ENCODE data around the gene AK9. TPM values are rescaled to one million over a fixed set of nuclear protein-coding genes. Genes with fewer than 3 reads are reported as not detected.
A peak's percentile ranks its signal among the peaks of the same experiment; 100 is the strongest.

AK9 gene
- total RNA-seq, 1 donor from 2014 or later, result 8.2 TPM

- no peak overlapping the region for H3K27ac ChIP-seq
- Mint-ChIP-seq H3K27ac (no peak overlapping the region), H3K27me3 (ENCODE audit: insufficient read depth, low read depth) (no peaks in the 10 kb centered on the region), H3K9me3 (no peaks in the 10 kb centered on the region), H3K36me3 (no peaks in the 10 kb centered on the region), H3K4me3 (no peak overlapping the region), H3K4me1 (no peaks in the 10 kb centered on the region)
- H3K4me1 ChIP-seq, result no peaks in the 10 kb centered on the region
- no peaks in the 10 kb centered on the region for H4K20me1 ChIP-seq (ENCODE audit: low read depth)
- no peaks in the 10 kb centered on the region for H3K79me2 ChIP-seq (ENCODE audit: low read depth)
- H3K9ac ChIP-seq, result no peak overlapping the region
- TF ChIP-seq EZH2phosphoT487 (IDR thresholded peaks at IDR 0.05) (no peak), CTCF (IDR thresholded peaks at IDR 0.05) (no peak), EZH2 (IDR thresholded peaks at IDR 0.05) (no peak)
- no peaks in the 10 kb centered on the region for H3K36me3 ChIP-seq
- no peaks in the 10 kb centered on the region for H3K27me3 ChIP-seq
- H3F3A ChIP-seq (ENCODE audit: low read depth), result no peaks in the 10 kb centered on the region
- no peaks in the 10 kb centered on the region for H3K9me3 ChIP-seq (ENCODE audit: low read depth)
- H3K4me2 ChIP-seq, result no peak overlapping the region
- no peak overlapping the region for H3K4me3 ChIP-seq
- DNase-seq (ENCODE audit: low spot score), result no peak
- no peak overlapping the region for H2AFZ ChIP-seq (replicated peaks)
These were observed 81.3 kb downstream of the AK9 start for GRCh38 chr6:109609737-109610136.

GRCh38 chr6:109606359-109606758 lies 84.6 kb downstream of the AK9 start:
- no peak overlapping the region for H3K9ac ChIP-seq
- no peaks in the 10 kb centered on the region for H3K4me1 Mint-ChIP-seq
- H3K4me3 Mint-ChIP-seq, result no peak overlapping the region
- H3K79me2 ChIP-seq (ENCODE audit: low read depth), result no peaks in the 10 kb centered on the region
- no peaks in the 10 kb centered on the region for H3K27me3 Mint-ChIP-seq (ENCODE audit: insufficient read depth, low read depth)
- no peaks in the 10 kb centered on the region for H3K27me3 ChIP-seq
- no peaks in the 10 kb centered on the region for H3K36me3 Mint-ChIP-seq
- no peak for DNase-seq (ENCODE audit: low spot score)
- H4K20me1 ChIP-seq (ENCODE audit: low read depth), result no peaks in the 10 kb centered on the region
- no peak overlapping the region for H3K27ac ChIP-seq
- H3K9me3 ChIP-seq (ENCODE audit: low read depth), result no peaks in the 10 kb centered on the region
- H3F3A ChIP-seq (ENCODE audit: low read depth), result no peaks in the 10 kb centered on the region
- H3K36me3 ChIP-seq, result no peaks in the 10 kb centered on the region
- no peak overlapping the region for H3K4me2 ChIP-seq
- H2AFZ ChIP-seq (replicated peaks), result no peak overlapping the region
- H3K4me1 ChIP-seq, result no peaks in the 10 kb centered on the region
- H3K27ac Mint-ChIP-seq, result no peak overlapping the region
- H3K9me3 Mint-ChIP-seq, result peaks cover 11% of the 10 kb centered on the region
- TF ChIP-seq EZH2 (IDR thresholded peaks at IDR 0.05) (no peak), EZH2phosphoT487 (IDR thresholded peaks at IDR 0.05) (no peak), CTCF (IDR thresholded peaks at IDR 0.05) (no peak)
- no peak overlapping the region for H3K4me3 ChIP-seq

GRCh38 chr6:109595998-109596397 lies 95.0 kb downstream of the AK9 start:
- Mint-ChIP-seq H3K27ac (no peak overlapping the region), H3K27me3 (ENCODE audit: insufficient read depth, low read depth) (peaks cover 3% of the 10 kb centered on the region), H3K4me3 (no peak overlapping the region), H3K9me3 (peaks cover 18% of the 10 kb centered on the region), H3K36me3 (no peaks in the 10 kb centered on the region), H3K4me1 (no peaks in the 10 kb centered on the region)
- no peak overlapping the region for H3K4me2 ChIP-seq
- no peaks in the 10 kb centered on the region for H3K79me2 ChIP-seq (ENCODE audit: low read depth)
- H4K20me1 ChIP-seq (ENCODE audit: low read depth), result no peaks in the 10 kb centered on the region
- H3K9me3 ChIP-seq (ENCODE audit: low read depth), result no peaks in the 10 kb centered on the region
- no peak overlapping the region for H3K4me3 ChIP-seq
- H3F3A ChIP-seq (ENCODE audit: low read depth), result no peaks in the 10 kb centered on the region
- H3K27me3 ChIP-seq, result no peaks in the 10 kb centered on the region
- no peaks in the 10 kb centered on the region for H3K36me3 ChIP-seq
- H2AFZ ChIP-seq (replicated peaks), result no peak overlapping the region
- peak; percentile 44 for DNase-seq (ENCODE audit: low spot score)
- no peak overlapping the region for H3K9ac ChIP-seq
- no peak overlapping the region for H3K27ac ChIP-seq
- H3K4me1 ChIP-seq, result no peaks in the 10 kb centered on the region
- peak; percentile 54 for TF ChIP-seq CTCF (IDR thresholded peaks at IDR 0.05)
- no peak for TF ChIP-seq EZH2 (IDR thresholded peaks at IDR 0.05)
- TF ChIP-seq EZH2phosphoT487 (IDR thresholded peaks at IDR 0.05), result no peak

All from neural progenitor cell (in vitro differentiated cells).